H1 (cell line): ENCODE results near the gene STAM2. TPM values are rescaled to one million over a fixed set of nuclear protein-coding genes. Genes with fewer than 3 reads are reported as not detected.

Source experiments
- CTCF ChIA-PET: fragments of 300-600 bp; sonication (Branson Sonifier 250); formaldehyde crosslinking; loops from one replicate; lab custom pipeline; 2021; ENCODE audit not compliant: partially characterized antibody; lab: Charles Lee
- POLR2A ChIA-PET: fragments of 300-600 bp; sonication (Branson Sonifier 250); formaldehyde crosslinking; loops from one replicate; lab custom pipeline; 2021; ENCODE audit warnings: inconsistent platforms; ENCODE audit not compliant: partially characterized antibody; lab: Charles Lee
- DNase-seq, 2 experiments: peaks; one replicate each; pipeline versions ENCODE4 v3.0.0 to v3.0.0-alpha.2; 2010 to 2022; ENCODE audit warnings: low spot score in 2 of 2, low read depth in 1 of 2, mixed read lengths in 1 of 2
- FAIRE-seq: peaks from 2 replicates; lab custom pipeline; 2011; peaks lifted over from hg19 to GRCh38; lab: Jason Lieb, UNC
- H2AFZ ChIP-seq: 2 replicates; pipeline ENCODE4 v1.8.1; 2012; ENCODE audit warnings: low read length, inconsistent platforms
- H2AK5ac ChIP-seq: 2 replicates; pipeline ENCODE4 v1.6.1; 2013; ENCODE audit warnings: low read depth, low read length
- H2BK120ac ChIP-seq: replicated peaks from 2 replicates; pipeline ENCODE3; 2013; ENCODE audit warnings: low read depth, low read length, inconsistent platforms
- H2BK12ac ChIP-seq: 2 replicates; pipeline ENCODE4 v1.6.1; 2013; ENCODE audit warnings: low read depth, low read length
- H2BK15ac ChIP-seq: 2 replicates; pipeline ENCODE4 v1.6.1; 2013; ENCODE audit warnings: low read length
- H2BK20ac ChIP-seq: 2 replicates; pipeline ENCODE4 v1.6.1; 2013; ENCODE audit warnings: low read length
- H2BK5ac ChIP-seq: 2 replicates; pipeline ENCODE4 v1.6.1; 2013; ENCODE audit warnings: low read depth, low read length
- H3K14ac ChIP-seq: 2 replicates; pipeline ENCODE4 v1.6.1; 2013; ENCODE audit warnings: inconsistent platforms; ENCODE audit not compliant: insufficient read length
- H3K18ac ChIP-seq: 2 replicates; pipeline ENCODE4 v1.6.1; 2013; ENCODE audit warnings: low read length; ENCODE audit errors: extremely low read depth
- H3K23ac ChIP-seq: 2 replicates; pipeline ENCODE4 v1.6.1; 2013; ENCODE audit warnings: inconsistent platforms; ENCODE audit not compliant: insufficient read length
- H3K23me2 ChIP-seq: 2 replicates; pipeline ENCODE4 v1.6.1; 2013; ENCODE audit warnings: low read depth, low read length
- H3K27ac ChIP-seq: 2 replicates; pipeline ENCODE4 v1.6.1; 2011; ENCODE audit warnings: low read depth, low read length, inconsistent platforms
- H3K27me3 ChIP-seq, 4 experiments: replicated peaks in 1 of 4; 1 replicate in 1 of 4; 2 replicates in 3 of 4; pipeline versions ENCODE4 v1.6.1 to v1.8.1; 2011 to 2013; ENCODE audit warnings: low read length in 3 of 4, mild to moderate bottlenecking in 3 of 4, inconsistent platforms in 2 of 4, mixed read lengths in 2 of 4, moderate library complexity in 1 of 4; ENCODE audit not compliant: control insufficient read depth in 3 of 4, insufficient read depth in 3 of 4; ENCODE audit errors: extremely low read depth in 1 of 4
- H3K36me3 ChIP-seq, 4 experiments: 2 replicates each; pipeline versions ENCODE4 v1.6.1 to v1.8.1; 2011 to 2013; ENCODE audit warnings: mild to moderate bottlenecking in 4 of 4, low read length in 3 of 4, moderate library complexity in 2 of 4, control low read depth in 1 of 4, inconsistent platforms in 1 of 4; ENCODE audit not compliant: insufficient read depth in 4 of 4, control insufficient read depth in 2 of 4
- H3K4ac ChIP-seq: replicated peaks from 2 replicates; pipeline ENCODE3; 2013; ENCODE audit warnings: low read length, low read depth, mixed read lengths, inconsistent platforms; ENCODE audit not compliant: insufficient read length
- H3K4me1 ChIP-seq, 4 experiments: replicated peaks in 1 of 4; 1 replicate in 1 of 4; 2 replicates in 3 of 4; pipeline versions ENCODE4 v1.6.1 to v1.8.1; 2011 to 2013; ENCODE audit warnings: low read length in 3 of 4, inconsistent platforms in 2 of 4, mixed read lengths in 1 of 4; ENCODE audit not compliant: insufficient read depth in 4 of 4, control insufficient read depth in 3 of 4
- H3K4me2 ChIP-seq, 2 experiments: 2 replicates each; pipeline versions ENCODE4 v1.6.1 to v1.8.1; 2011 to 2013; ENCODE audit warnings: low read depth in 2 of 2, low read length in 2 of 2, control low read depth in 1 of 2, inconsistent platforms in 1 of 2, mild to moderate bottlenecking in 1 of 2; ENCODE audit not compliant: insufficient read depth in 1 of 2
- H3K4me3 ChIP-seq, 4 experiments: fragments of 200-600, 300-600 bp in 1 of 4; sonication (generic), shearing (Covaris generic), sonication (Bioruptor Twin) in 1 of 4; 2 replicates each; pipeline versions ENCODE4 v1.5.1 to v1.8.1; 2011 to 2016; ENCODE audit warnings: low read length in 4 of 4, low read depth in 3 of 4, control low read depth in 2 of 4, inconsistent platforms in 2 of 4, mild to moderate bottlenecking in 2 of 4, mixed read lengths in 1 of 4, moderate library complexity in 1 of 4; ENCODE audit not compliant: insufficient read depth in 2 of 4; ENCODE audit errors: extremely low read depth in 1 of 4
- H3K56ac ChIP-seq: replicated peaks from 2 replicates; pipeline ENCODE3; 2013; ENCODE audit warnings: low read depth, mild to moderate bottlenecking, mixed read lengths, low read length, inconsistent platforms; ENCODE audit not compliant: insufficient read length
- H3K79me1 ChIP-seq: 2 replicates; pipeline ENCODE4 v1.6.1; 2013; ENCODE audit warnings: low read depth, low read length, control low read depth
- H3K79me2 ChIP-seq, 2 experiments: 2 replicates each; pipeline versions ENCODE4 v1.6.1 to v1.8.1; 2012 to 2013; ENCODE audit warnings: low read length in 2 of 2, mild to moderate bottlenecking in 2 of 2, inconsistent platforms in 1 of 2; ENCODE audit not compliant: insufficient read depth in 2 of 2, control insufficient read depth in 1 of 2
- H3K9ac ChIP-seq, 4 experiments: replicated peaks in 1 of 4; 1 replicate in 1 of 4; 2 replicates in 3 of 4; pipeline versions ENCODE4 v1.6.1 to v1.8.1; 2011 to 2013; ENCODE audit warnings: low read depth in 3 of 4, low read length in 3 of 4, control low read depth in 2 of 4, mild to moderate bottlenecking in 2 of 4, moderate library complexity in 2 of 4, inconsistent platforms in 1 of 4; ENCODE audit errors: extremely low read depth in 1 of 4
- H3K9me3 ChIP-seq, 2 experiments: 2 replicates each; pipeline versions ENCODE4 v1.6.1 to v1.8.1; 2012 to 2013; ENCODE audit warnings: mild to moderate bottlenecking in 2 of 2, moderate library complexity in 2 of 2, control low read depth in 1 of 2, inconsistent platforms in 1 of 2, low read depth in 1 of 2, low read length in 1 of 2, mixed read lengths in 1 of 2; ENCODE audit not compliant: insufficient read depth in 2 of 2
- H4K20me1 ChIP-seq, 2 experiments: replicated peaks in 1 of 2; 2 replicates each; pipeline versions ENCODE3 to v1.8.1; 2011 to 2013; ENCODE audit warnings: inconsistent platforms in 2 of 2, low read length in 2 of 2, mild to moderate bottlenecking in 1 of 2; ENCODE audit not compliant: insufficient read depth in 2 of 2, control insufficient read depth in 1 of 2
- H4K5ac ChIP-seq: 2 replicates; pipeline ENCODE4 v1.6.1; 2013; ENCODE audit warnings: low read length, low read depth, mixed read lengths, inconsistent platforms; ENCODE audit not compliant: insufficient read length
- H4K8ac ChIP-seq: 2 replicates; pipeline ENCODE4 v1.8.0; 2013; ENCODE audit warnings: mild to moderate bottlenecking, moderate library complexity, low read length, inconsistent platforms; ENCODE audit not compliant: insufficient read depth; ENCODE audit errors: extremely low read depth
- H4K91ac ChIP-seq: replicated peaks from 2 replicates; pipeline ENCODE3; 2013; ENCODE audit warnings: low read length, mixed read lengths, inconsistent platforms; ENCODE audit not compliant: insufficient read length
- BACH1 ChIP-seq: IDR thresholded peaks from 2 replicates; pipeline ENCODE4 v1.6.1; 2012; ENCODE audit warnings: low read length, improper control_type of control experiment
- CBX8 ChIP-seq: fragments of 300-800, 300-1000 bp; sonication (generic); IDR thresholded peaks from 2 replicates; pipeline ENCODE4 v1.7.1; 2016; ENCODE audit warnings: low read depth, low read length, borderline replicate concordance
- KDM5A ChIP-seq: fragments of 200-600 bp; IDR thresholded peaks from 2 replicates; pipeline ENCODE4 v1.7.1; 2012; ENCODE audit warnings: mild to moderate bottlenecking, low read length, inconsistent platforms, mixed read lengths
- NANOG ChIP-seq: IDR thresholded peaks from 2 replicates; pipeline ENCODE4 v1.6.1; 2011; ENCODE audit warnings: low read length, low read depth, mild to moderate bottlenecking, inconsistent platforms; ENCODE audit not compliant: insufficient read depth, poor library complexity, severe bottlenecking
- PHF8 ChIP-seq: fragments of 200-600 bp; sonication (generic); conservative IDR thresholded peaks from 2 replicates; pipeline ENCODE4 v1.7.1; 2012; ENCODE audit warnings: low read depth, mild to moderate bottlenecking, inconsistent platforms, low read length, moderate library complexity
- POLR2A ChIP-seq, 2 experiments: IDR thresholded peaks; 1 replicate in 1 of 2; 2 replicates in 1 of 2; pipeline ENCODE4 v1.6.1; 2011; ENCODE audit warnings: low read depth in 2 of 2, low read length in 2 of 2, mild to moderate bottlenecking in 2 of 2; ENCODE audit errors: control extremely low read depth in 1 of 2
- SAP30 ChIP-seq: fragments of 300-600 bp; sonication (generic); IDR thresholded peaks from 2 replicates; pipeline ENCODE4 v1.7.1; 2012; ENCODE audit warnings: low read length, moderate library complexity, mild to moderate bottlenecking, inconsistent platforms; ENCODE audit not compliant: insufficient read depth, insufficient replicate concordance
- SUZ12 ChIP-seq: fragments of 200-600 bp; sonication (generic); IDR thresholded peaks from 2 replicates; pipeline ENCODE4 v1.6.1; 2012; ENCODE audit warnings: mild to moderate bottlenecking, inconsistent platforms, low read length, moderate library complexity, mixed read lengths
- WGBS, 2 experiments: shearing (Covaris generic) in 1 of 2; methylation state at CpG; one replicate each; pipeline versions ENCODE4 v1.1.6 to v1.1.7; 2013 to 2015; ENCODE audit warnings: low lambda C conversion rate in 2 of 2, mixed read lengths in 2 of 2, inconsistent platforms in 1 of 2, low coverage in 1 of 2, missing lambda C conversion rate in 1 of 2; ENCODE audit not compliant: insufficient replicate concordance in 2 of 2, insufficient coverage in 1 of 2, insufficient read length in 1 of 2; ENCODE audit errors: extremely low coverage in 1 of 2, missing lambda C conversion rate in 1 of 2; 5-methylcytosine and 5-hydroxymethylcytosine counted together
- polyA plus RNA-seq, 7 experiments: library from polyadenylated mRNA; depleted of rRNA in 3 of 7; stranded (reverse) in 5 of 7; unstranded in 2 of 7; fragments of >200 nt in 5 of 7; fragments of 200-250 nt in 2 of 7; gene quantifications; 1 replicate in 5 of 7; 2 replicates in 1 of 7; 4 replicates in 1 of 7; pipeline versions ENCODE4 v1.2.1 to v1.2.3, GENCODE V29; 2011 to 2013; ENCODE audit warnings: missing spikeins in 2 of 7, mixed read lengths in 2 of 7
- total RNA-seq: library from RNA; stranded (reverse); fragmentation: NEBNext Ultra II Directional; extraction: Animal tissue kit (Norgen Biotek cat#: 25700); gene quantifications from 2 replicates; pipeline ENCODE4 v1.2.1, GENCODE V29; 2021
- TF ChIP-seq, protein P1 (sequence below): IDR thresholded peaks from 2 replicates; pipeline ENCODE4 v1.6.1; 2012; ENCODE audit warnings: low read length, inconsistent platforms

The STAM2 gene
- total and polyA plus RNA-seq, 2 of the 8 experiments (the other 6 are each of a cell fraction or from before 2014, with no cell fraction given) = 5.4 to 9.4 TPM

DNA sequence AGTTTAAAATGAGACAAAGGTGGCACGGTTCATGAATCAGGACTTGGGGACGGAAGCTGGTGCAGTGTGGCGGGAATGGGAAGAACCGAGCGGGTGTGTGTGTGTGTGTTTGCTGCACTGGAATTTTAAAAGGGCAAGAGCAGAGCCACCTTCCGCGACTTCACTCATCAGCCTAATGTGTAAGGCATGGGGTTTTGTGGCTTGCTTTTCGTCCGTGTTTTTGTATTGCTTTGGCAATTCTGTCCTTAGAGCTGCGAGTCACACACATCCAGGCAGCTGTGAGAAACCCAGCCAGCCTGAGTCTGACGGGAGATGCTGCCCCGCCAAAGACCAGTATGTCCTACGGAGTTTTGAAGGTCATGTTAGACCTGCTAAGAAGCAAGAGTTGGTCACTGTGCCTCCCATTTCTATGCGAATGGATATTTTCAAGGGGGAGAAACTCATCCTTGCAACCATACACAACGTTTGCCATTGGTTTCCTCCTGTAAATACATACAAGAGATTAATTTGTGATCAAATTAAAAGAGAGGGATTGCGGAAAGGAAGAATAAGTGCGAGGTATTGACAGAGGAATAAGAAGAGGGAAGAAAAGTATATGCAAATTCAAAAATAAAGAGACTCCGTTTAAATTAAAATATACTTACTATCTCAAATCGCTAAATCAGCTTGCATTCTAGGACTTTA lies 76.1 kb downstream of the STAM2 start:
- Histone ChIP-seq H2BK5ac (no peak overlapping the region), H3K56ac (peak overlapping the region; percentile 71), H2BK15ac (peak overlapping the region; percentile 53; the same call in 1 of the 2 replicates), H2BK20ac (no peak overlapping the region), H3K23ac (no peak overlapping the region), H3K79me2 (no peaks in the 10 kb centered on the region), H4K20me1 (no peaks in the 10 kb centered on the region), H3K4me2 (peak overlapping the region; percentile 88 to 96), H3K27ac (no peak overlapping the region), H4K8ac (no peak overlapping the region), H3K79me1 (no peaks in the 10 kb centered on the region), H3K18ac (peak overlapping the region; percentile 75; the same call in 1 of the 2 replicates), H2AK5ac (no peak overlapping the region), H3K4ac (peak overlapping the region; percentile 28), H4K91ac (no peak overlapping the region), H3K23me2 (peaks cover 20% of the 10 kb centered on the region), H3K9me3 (no peaks in the 10 kb centered on the region), H3K36me3 (no peaks in the 10 kb centered on the region), H3K4me1 (peaks cover 0 to 4% (median 1%) of the 10 kb centered on the region in 4 experiments; a peak in 4 of 7 replicates), H2AFZ (peak overlapping the region; percentile 89), H3K27me3 (peaks cover 22 to 52% (median 38%) of the 10 kb centered on the region in 4 experiments), H3K9ac (peak overlapping the region in 2 of 4 experiments; percentile 2 to 20; a peak in 3 of 7 replicates), H3K4me3 (peak overlapping the region; percentile 48 to 79 (median 58)), H2BK120ac (no peak overlapping the region), H2BK12ac (0 out of 2 replicates have a peak overlapping the region, but pooled peaks have one; percentile 71), H4K5ac (no peak overlapping the region), H3K14ac (no peak overlapping the region)
- CTCF ChIA-PET = interaction anchor here (0.6 to 1.9 kb wide), 8 partner anchors 8 to 304 kb away, joined by 3 to 6 read pairs (median 4); no protein-coding TSS in a partner anchor
- no peak for FAIRE-seq
- DNase-seq = peak in 1 of 2 experiments; percentile 56
- POLR2A ChIA-PET = interaction anchor here (0.6 to 1.7 kb wide), 3 partner anchors 15 to 617 kb away, joined by 3 to 5 read pairs (median 3); partner anchors contain the start of gene PRPF40A
- WGBS, 2 experiments = 15 to 100% methylated on average over 2 to 19 of the region's 19 CpGs
- TF ChIP-seq NANOG (no peak), POLR2A (IDR thresholded peaks at IDR 0.05; ENCODE audit: control extremely low read depth in 1 of 2, low read depth in 2 of 2, low read length in 2 of 2) (0 out of 3 replicates have a peak, but pooled peaks of 1 of the 2 experiments have one; percentile 53), SUZ12 (peak; percentile 69), PHF8 (0 out of 2 replicates have a peak, but pooled peaks have one; percentile 34), CBX8 (no peak), KDM5A (no peak), SAP30 (no peak), BACH1 (no peak)
- TF ChIP-seq, protein P1, sequence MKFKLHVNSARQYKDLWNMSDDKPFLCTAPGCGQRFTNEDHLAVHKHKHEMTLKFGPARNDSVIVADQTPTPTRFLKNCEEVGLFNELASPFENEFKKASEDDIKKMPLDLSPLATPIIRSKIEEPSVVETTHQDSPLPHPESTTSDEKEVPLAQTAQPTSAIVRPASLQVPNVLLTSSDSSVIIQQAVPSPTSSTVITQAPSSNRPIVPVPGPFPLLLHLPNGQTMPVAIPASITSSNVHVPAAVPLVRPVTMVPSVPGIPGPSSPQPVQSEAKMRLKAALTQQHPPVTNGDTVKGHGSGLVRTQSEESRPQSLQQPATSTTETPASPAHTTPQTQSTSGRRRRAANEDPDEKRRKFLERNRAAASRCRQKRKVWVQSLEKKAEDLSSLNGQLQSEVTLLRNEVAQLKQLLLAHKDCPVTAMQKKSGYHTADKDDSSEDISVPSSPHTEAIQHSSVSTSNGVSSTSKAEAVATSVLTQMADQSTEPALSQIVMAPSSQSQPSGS = no peak
